ENCODE measurements around the gene RAD52.

DNA sequence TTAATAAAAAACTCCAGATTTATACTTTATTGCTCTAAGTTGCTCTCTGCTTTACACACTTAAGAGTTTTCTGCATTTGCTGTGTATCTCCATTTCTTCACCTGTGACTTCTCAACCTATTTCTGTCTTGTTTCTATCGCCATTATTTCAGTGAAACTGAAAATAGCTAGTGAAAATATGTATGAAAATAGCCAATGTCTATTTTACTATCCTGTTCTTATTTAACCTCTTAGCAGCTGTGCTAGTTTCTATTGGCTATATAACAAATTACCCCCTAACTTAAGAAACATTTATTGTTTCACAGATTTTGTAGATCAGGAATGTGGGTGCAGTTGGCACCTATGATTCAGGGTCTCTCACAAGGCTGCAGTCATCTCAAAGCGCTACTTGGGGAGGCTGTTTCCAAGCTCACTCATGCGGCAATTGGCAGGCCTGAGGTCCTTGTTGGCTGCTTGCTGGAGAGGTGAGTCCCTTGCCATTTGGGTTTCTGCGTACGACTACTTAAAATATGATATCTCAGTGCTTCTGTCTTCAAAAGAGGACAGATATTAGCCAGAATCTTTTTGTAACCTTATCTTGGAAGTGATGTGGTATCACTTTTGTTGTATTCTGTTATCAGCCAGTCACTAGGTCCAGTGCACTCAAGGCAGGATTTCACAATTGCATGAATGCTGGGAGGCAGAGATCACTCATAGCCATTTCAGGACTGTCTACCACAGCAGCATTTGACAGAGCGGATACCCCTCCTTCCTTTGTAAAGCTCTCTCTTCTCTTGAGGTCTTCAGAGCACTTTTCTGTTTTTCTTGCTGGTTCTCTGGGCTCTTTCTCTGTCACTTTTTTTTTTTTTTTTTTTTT is 48.8 kb upstream of the RAD52 start:
- TF ChIP-seq EZH2 (IDR thresholded peaks at IDR 0.05; ENCODE audit: borderline replicate concordance, low read depth, low read length, poor library complexity, severe bottlenecking) (no peak), CTCF (conservative IDR thresholded peaks at IDR 0.05; ENCODE audit: low read depth, low read length) (no peak)

Data from A673 (cell line).